Hematopoietic multipotent progenitor cell treated with erythropoietin and hydrocortisone succinate and interleukin-3 and kit ligand, for 17 days (in vitro differentiated cells): Measurements from ENCODE around the gene MARK4.
"Not testable (repeated sequence)": the region's sequence is repeated elsewhere in the genome, so short reads cannot be mapped to it uniquely, and the experiment has no call there.

Experiments used
- DNase-seq: peaks from one replicate; pipeline ENCODE4 v3.0.0-alpha.2; 2015; ENCODE audit warnings: low spot score

The MARK4 gene

GRCh38 chr19:45250832-45251451, at the start of gene MARK4:
Gene MARK4 (plus strand): TSS chr19:45251271. CDS start chr19:45251589, 318 bp downstream.
- DNase-seq = peak; percentile 8

- no peak for DNase-seq
These were observed 48.4 kb upstream of the MARK4 start for GRCh38 chr19:45202637-45203036.

DNA sequence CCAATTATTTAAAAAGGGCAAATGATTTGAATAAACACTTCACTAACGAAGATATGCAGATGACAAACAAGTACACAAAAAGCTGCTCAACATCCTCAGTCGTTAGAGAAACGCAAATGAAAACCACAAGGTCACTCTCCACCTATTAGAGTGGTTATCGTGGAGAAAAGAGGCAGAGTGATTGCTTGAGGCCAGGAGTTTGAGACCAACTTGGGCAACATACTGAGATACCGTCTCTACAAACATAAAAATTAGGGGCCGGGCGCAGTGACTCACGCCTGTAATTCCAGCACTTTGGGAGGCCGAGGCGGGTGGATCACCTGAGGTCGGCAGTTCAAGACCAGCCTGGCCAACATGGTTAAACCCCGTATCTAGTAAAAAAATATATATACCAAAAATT, 45.3 kb upstream of the MARK4 start:
- no peak for DNase-seq

DNA sequence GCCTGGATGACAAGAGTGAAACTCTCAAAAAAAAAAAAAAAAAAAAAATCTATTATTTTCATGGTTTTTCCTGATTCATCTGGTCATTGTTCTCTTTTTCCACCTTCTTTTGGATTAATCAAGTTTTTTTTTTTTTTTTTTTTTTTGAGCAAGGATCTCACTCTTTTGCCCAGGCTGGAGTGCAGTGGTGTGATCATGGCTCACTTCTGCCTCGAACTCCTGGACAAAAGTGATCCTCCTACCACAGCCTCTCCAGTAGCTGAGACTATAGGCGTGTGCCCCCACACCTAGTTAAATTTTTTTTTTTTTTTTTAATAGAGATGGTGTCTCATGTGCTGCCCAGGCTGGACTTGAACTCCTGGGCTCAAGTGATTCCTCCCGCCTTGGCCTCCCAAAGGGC, 44.7 kb upstream of the MARK4 start:
- no peak for DNase-seq

DNA sequence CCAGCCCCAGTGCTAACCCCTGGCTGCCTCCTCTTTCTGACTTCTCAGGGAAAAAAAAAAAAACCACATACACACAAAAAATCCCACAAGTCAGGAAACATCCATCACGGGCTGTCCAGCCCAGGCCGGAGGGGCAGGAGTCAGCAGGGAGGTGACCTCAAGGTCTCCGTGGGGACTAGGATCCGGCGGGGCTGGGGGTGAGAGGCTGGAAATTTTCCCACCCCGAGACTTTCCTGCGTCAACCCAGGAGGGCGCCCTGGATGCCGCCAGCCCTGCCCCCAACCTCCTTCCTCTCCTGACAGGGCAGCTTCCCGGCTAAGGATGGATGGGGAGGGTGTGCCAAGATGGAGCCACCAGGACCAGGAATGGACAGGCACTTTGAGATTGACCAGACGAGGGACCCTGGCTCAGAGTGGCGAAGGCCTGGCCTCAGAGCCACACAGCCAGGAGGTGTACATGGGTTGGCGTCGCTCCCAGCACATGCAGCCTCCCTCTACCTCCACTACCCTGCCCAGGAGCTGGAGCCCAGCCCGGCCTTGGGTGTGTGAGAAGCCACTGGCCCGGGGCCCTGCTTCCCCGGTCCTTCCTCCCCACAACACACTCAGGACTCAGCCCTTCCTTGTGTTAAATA, 39.2 kb upstream of the MARK4 start:
- no peak for DNase-seq

GRCh38 chr19:45213031-45213430, 38.0 kb upstream of the MARK4 start:
- DNase-seq = no peak

DNA sequence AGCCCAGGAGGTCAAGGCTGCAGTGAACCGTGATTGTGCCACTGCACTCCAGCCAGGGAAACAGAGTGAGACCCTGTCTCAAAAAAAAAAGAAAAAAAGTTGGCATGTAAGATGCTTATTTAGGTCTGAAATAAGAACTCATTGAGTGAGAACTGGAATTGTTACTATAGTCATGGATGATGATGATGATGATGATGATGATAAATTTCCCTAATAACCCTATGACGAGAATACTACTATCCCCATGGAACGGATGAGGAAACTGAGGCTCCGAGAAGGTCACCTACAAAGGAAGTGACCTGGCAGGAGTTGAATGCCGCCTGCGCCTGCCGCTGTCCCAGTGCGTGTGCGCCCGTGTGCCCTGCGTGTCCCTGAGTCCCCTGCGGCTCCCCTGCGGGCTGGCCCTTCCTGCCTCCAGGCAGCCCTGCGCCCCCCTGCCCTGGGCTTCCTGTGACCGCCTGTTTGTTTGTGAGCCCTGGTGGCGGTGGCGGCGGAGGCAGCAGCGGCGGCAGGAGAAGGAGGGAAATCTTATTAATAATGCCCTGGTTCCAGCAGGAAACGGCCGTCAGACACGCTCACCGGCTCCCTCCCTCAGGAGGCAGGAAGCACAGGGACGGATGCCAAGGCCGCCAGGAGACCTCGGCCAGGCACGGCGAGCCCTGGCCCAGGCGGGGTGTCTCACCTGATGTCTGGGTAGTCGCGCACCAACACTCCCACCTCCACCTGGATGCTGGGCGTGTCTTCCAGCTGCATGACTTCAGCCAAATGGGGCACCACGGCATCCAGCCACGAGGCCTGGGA, 35.5 kb upstream of the MARK4 start:
- DNase-seq = no peak

- no peak for DNase-seq
These were observed 34.4 kb upstream of the MARK4 start for GRCh38 chr19:45216667-45217066.

GRCh38 chr19:45217193-45217956, 33.7 kb upstream of the MARK4 start:
- DNase-seq = no peak

GRCh38 chr19:45217957-45218334, 33.1 kb upstream of the MARK4 start:
- DNase-seq = no peak

GRCh38 chr19:45218426-45218825, 32.6 kb upstream of the MARK4 start:
- DNase-seq = no peak

DNA sequence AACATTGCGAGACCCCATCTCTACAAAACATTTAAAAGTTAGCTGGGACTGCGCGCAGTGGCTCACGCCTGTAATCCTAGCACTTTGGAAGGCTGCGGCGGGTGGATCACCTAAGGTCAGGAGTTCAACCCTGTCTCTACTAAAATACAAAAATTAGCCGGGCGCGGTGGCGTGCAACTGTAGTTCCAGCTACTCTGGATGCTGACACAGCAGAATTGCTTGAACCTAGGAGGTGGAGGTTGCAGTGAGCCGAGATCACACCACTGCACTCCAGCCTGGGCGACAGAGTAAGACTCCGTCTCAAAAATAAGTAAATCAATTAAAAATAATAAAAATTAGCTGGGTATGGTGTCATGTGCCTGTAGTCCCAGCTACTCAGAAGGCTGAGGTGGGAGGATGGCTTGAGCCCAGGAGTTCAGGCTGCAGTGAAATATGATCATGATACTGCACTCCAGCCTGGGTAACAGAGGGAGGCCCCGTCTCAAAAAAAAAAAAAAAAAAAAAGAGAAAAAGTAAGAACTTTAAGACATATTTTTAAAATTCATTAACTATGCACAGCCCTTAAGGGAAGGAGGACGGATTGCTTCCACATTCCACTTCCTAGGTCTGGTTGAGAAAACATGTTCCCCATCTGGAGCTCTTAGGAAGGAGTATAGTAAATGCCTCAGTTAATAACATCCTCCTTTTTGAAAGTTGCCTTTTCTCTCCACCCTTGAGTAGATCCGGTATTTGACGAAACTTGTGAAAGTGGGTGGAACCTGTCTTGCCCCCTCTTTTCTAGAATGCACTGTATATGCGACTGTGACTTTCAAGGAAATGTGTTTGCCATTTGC, 31.9 kb upstream of the MARK4 start:
- no peak for DNase-seq

- no peak for DNase-seq
These were observed 28.3 kb upstream of the MARK4 start for GRCh38 chr19:45222724-45223123.

GRCh38 chr19:45223879-45224278, 27.2 kb upstream of the MARK4 start:
- DNase-seq = no peak

DNA sequence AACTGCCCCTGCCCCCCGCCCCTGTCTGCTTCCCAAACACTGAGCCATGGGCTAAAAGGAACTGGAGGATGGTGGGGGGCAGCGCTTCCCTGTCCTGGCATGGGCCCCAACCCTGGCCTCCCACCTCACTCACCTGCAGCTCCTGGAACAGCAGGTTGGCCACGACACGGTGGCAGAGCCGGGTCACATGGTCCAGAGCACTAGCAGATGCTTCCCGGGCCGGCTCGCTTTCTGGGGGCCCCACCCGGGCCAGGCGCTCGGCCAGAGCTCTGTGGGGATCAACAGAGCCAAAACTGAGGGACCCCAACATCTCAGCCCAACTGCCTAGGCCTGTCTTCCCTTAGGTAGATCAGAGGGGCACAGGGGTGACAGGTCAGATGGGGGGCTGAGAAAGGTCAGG, 26.4 kb upstream of the MARK4 start:
- no peak for DNase-seq

DNA sequence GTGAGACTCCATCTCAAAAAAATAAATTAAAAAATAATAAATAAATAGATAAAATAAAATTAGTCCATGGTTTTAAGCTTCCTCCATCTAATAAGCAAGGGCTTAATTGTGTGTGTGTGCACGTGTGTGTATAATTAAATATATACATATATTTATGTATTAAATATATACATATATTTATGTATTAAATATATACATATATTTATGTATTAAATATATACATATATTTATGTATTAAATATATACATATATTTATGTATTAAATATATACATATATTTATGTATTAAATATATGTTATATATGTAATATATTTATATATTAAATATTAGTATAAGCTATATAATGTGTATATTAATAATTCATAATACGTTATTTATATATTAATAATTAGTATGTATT, 22.0 kb upstream of the MARK4 start:
- DNase-seq = not testable (repeated sequence)

GRCh38 chr19:45231891-45232290, 19.2 kb upstream of the MARK4 start:
- no peak for DNase-seq

DNA sequence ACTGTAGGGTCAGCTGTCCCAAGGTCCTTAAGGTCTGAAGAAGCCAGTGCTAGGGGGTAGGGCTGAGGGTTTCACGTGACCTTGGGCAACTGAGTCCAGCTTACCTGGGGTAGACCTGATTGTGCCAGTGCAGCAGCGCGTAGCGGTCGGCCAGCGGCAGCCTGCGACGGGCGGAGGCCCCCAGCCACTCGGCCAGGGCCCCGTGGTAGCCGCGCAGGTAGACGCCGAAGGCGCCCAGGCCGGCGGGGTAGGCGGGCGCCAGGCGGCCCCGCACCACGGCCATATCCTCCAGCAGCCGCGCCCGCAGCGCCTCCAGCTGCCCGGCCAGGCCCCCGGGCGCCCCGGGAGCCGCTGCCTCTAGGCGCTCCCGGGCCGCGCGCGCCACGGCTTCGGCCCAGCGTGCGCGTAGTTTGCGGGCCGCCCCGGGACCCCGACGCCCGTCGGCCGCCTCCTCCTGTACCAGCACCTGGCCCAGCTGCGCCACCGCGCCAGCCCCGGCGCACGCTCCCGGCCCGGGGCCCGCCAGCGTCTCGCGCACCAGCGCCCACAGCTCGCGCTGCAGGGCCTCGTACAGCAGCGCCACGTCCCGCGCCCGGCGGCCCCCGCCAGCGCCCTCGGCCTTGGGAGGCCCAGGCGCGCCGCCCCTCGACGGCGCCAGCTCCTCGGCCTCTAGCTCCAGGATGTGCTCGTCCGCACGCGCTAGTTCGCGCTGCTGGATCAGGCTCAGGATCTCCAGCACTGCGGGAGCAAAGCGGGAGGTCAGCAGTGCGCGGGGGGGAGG, 16.8 kb upstream of the MARK4 start:
- no peak for DNase-seq

- DNase-seq = no peak
These were observed 15.6 kb upstream of the MARK4 start for GRCh38 chr19:45235485-45235884.

DNA sequence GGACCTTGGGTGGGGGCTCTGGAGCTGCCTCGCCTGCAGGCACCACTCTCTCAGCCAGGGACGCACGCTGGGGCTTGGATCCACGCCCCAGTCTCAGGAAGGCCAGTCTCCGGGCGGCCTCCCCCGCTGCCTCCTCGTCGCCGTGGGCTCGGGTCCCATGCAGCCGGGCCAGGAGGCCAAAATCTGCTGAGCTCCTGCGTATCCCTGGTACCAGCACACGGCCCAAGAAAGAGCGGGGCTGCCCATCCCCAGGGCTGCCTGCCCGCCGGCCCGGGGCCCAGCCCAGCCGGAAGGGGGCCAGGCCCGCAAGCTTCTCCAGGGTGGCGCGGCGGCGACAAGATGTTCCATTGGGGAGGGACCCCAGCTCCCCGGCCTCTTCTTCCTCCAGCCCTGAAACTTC, 12.5 kb upstream of the MARK4 start:
- no peak for DNase-seq
